ENCODE data around the gene PSMC3IP. TPM values are rescaled to one million over a fixed set of nuclear protein-coding genes. Genes with fewer than 3 reads are reported as not detected.

The PSMC3IP gene
- total RNA-seq, 2 experiments from 2014 or later = 2.6 to 3.4 TPM

- ChIA-PET CTCF (no interaction called here), POLR2A (interaction anchor here (4.9 kb wide), 1 partner anchor 10 kb away, joined by 20 read pairs; no protein-coding TSS in a partner anchor)
- TF ChIP-seq CTCF (IDR thresholded peaks at IDR 0.05) = no peak
- Histone ChIP-seq H3K9me3 (ENCODE audit: control insufficient read depth in 1 of 2, insufficient read depth in 1 of 2, low read length in 2 of 2) (no peaks in the 10 kb centered on the region), H3K36me3 (ENCODE audit: insufficient read depth, low read length) (peaks cover 7% of the 10 kb centered on the region), H3K4me1 (ENCODE audit: insufficient read depth, low read length) (peaks cover 40% of the 10 kb centered on the region), H3K27me3 (ENCODE audit: control insufficient read depth in 1 of 2, insufficient read depth in 2 of 2, low read length in 2 of 2) (no peaks in the 10 kb centered on the region), H3K4me3 (ENCODE audit: low read length) (no peak overlapping the region), H3K27ac (ENCODE audit: low read depth in 1 of 2, low read length in 2 of 2) (no peak overlapping the region)
- no peaks in the 10 kb centered on the region for H3K27me3 Mint-ChIP-seq
- peak overlapping the region; percentile 91 for H3K4me3 Mint-ChIP-seq
- H3K36me3 Mint-ChIP-seq (ENCODE audit: low read depth) = peaks cover 5% of the 10 kb centered on the region
- H3K27ac Mint-ChIP-seq = no peak overlapping the region
- H3K4me1 Mint-ChIP-seq (ENCODE audit: low read depth) = peaks cover 42% of the 10 kb centered on the region
- intact Hi-C loops (cut with DNase I, micrococcal nuclease) = no loop called here
- no peaks in the 10 kb centered on the region for H3K9me3 Mint-ChIP-seq
- no peak for ATAC-seq (ENCODE audit: poor library complexity)
- DNase-seq = no peak
Measured at GRCh38 chr17:42538482-42538881, 39.0 kb downstream of the PSMC3IP start.

GRCh38 chr17:42537826-42538451, 39.6 kb downstream of the PSMC3IP start:
- DNase-seq (no peak), ATAC-seq (ENCODE audit: poor library complexity) (no peak)
- Histone ChIP-seq H3K36me3 (ENCODE audit: insufficient read depth, low read length) (peaks cover 3% of the 10 kb centered on the region), H3K27me3 (ENCODE audit: control insufficient read depth in 1 of 2, insufficient read depth in 2 of 2, low read length in 2 of 2) (no peaks in the 10 kb centered on the region), H3K4me3 (ENCODE audit: low read length) (no peak overlapping the region), H3K27ac (ENCODE audit: low read depth in 1 of 2, low read length in 2 of 2) (no peak overlapping the region), H3K4me1 (ENCODE audit: insufficient read depth, low read length) (peaks cover 40% of the 10 kb centered on the region), H3K9me3 (ENCODE audit: control insufficient read depth in 1 of 2, insufficient read depth in 1 of 2, low read length in 2 of 2) (no peaks in the 10 kb centered on the region)
- ChIA-PET CTCF (interaction anchor here (1.4 kb wide), 1 partner anchor 11 kb away, joined by 3 read pairs; no protein-coding TSS in a partner anchor), POLR2A (interaction anchor here (4.9 kb wide), 1 partner anchor 10 kb away, joined by 20 read pairs; no protein-coding TSS in a partner anchor)
- Mint-ChIP-seq H3K27me3 (no peaks in the 10 kb centered on the region), H3K36me3 (ENCODE audit: low read depth) (peaks cover 5% of the 10 kb centered on the region), H3K27ac (no peak overlapping the region), H3K9me3 (no peaks in the 10 kb centered on the region), H3K4me3 (peak overlapping the region; percentile 91), H3K4me1 (ENCODE audit: low read depth) (peaks cover 45% of the 10 kb centered on the region)
- intact Hi-C loops (cut with DNase I, micrococcal nuclease) = loop anchor here in 1 of 2 experiments (2.0 kb wide), 1 partner anchor 25 kb away; the partner anchor contains the start of gene COASY
- TF ChIP-seq CTCF (IDR thresholded peaks at IDR 0.05) = no peak

- H3K4me3 ChIP-seq (ENCODE audit: low read length) = peak overlapping the region; percentile 64
Measured at GRCh38 chr17:42537156-42537805, 40.2 kb downstream of the PSMC3IP start.

More at GRCh38 chr17:42537156-42537805, 40.2 kb downstream of the PSMC3IP start:
- H3K4me3 Mint-ChIP-seq = peak overlapping the region; percentile 91
- H3K4me1 Mint-ChIP-seq (ENCODE audit: low read depth) = peaks cover 45% of the 10 kb centered on the region
- H3K9me3 Mint-ChIP-seq = no peaks in the 10 kb centered on the region
- peaks cover 5% of the 10 kb centered on the region for H3K36me3 Mint-ChIP-seq (ENCODE audit: low read depth)
- CTCF ChIA-PET = interaction anchor here (1.4 to 2.1 kb wide), 2 partner anchors 10 to 11 kb away, joined by 3 to 13 read pairs; no protein-coding TSS in a partner anchor
- Histone ChIP-seq H3K9me3 (ENCODE audit: control insufficient read depth in 1 of 2, insufficient read depth in 1 of 2, low read length in 2 of 2) (no peaks in the 10 kb centered on the region), H3K27ac (ENCODE audit: low read depth in 1 of 2, low read length in 2 of 2) (no peak overlapping the region), H3K36me3 (ENCODE audit: insufficient read depth, low read length) (no peaks in the 10 kb centered on the region), H3K27me3 (ENCODE audit: control insufficient read depth in 1 of 2, insufficient read depth in 2 of 2, low read length in 2 of 2) (no peaks in the 10 kb centered on the region), H3K4me1 (ENCODE audit: insufficient read depth, low read length) (peaks cover 45% of the 10 kb centered on the region)
- peak overlapping the region; percentile 71 for H3K27ac Mint-ChIP-seq
- no peak for DNase-seq
- no peak for TF ChIP-seq CTCF (IDR thresholded peaks at IDR 0.05)
- no peak for ATAC-seq (ENCODE audit: poor library complexity)
- POLR2A ChIA-PET = interaction anchor here (1.0 to 4.9 kb wide), 8 partner anchors 11 to 249 kb away, joined by 4 to 20 read pairs (median 7); partner anchors contain the start of genes MLX, PSMC3IP, RETREG3 and STAT3
- no peaks in the 10 kb centered on the region for H3K27me3 Mint-ChIP-seq
- intact Hi-C loops (cut with DNase I, micrococcal nuclease) = loop anchor here in 1 of 2 experiments (2.0 kb wide), 1 partner anchor 26 kb away; the partner anchor contains the start of gene COASY

All from CD4-positive, alpha-beta T cell (primary cell).